Measurements from ENCODE around the gene GPR35.

The GPR35 gene

DNA sequence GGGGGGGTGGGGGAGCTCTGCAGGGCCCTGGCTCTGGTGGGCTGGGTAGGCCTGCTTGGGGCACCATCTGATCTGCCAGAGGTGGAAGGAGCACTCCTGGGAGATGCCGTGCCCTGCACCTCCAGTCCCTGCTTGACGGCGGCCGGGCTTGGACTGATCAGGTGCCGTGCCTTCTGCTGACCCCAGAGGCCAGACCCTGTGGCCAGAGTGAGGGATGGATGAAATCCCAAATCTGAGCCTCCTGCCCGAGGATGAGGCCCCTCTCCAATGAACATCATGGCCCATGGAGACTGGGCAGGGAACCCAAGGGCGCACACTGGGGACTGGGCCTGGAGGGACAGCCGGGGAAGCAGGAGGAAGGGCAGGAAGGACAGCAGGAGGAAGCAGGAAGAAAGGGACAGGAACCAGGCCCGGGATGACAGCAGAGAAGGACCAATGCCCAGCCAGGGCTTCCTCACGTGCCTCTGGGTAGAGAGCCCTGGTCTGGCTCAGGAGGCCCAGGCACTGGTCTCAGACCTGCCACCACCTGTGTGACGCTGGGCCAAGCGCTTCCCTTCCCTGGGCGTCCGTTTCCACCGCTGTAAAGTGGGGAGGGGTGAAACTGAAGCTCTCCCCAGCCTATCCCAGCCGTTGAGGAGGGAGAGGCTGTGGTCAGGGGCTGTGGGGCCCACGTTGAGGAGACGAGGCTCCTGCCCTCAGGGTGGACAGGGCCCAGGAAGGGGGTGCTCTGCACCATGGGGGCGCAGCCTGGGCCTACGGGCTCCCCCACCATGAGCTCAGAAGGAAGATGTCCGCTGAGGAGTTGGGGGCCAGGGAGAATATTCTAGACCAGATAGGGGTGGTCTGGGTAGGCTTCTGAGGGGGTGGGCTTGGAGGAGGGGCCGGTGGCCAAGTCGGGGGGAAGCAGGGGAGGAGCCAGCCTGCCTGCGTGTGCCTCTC, 1.0 kb upstream of the GPR35 start:
- DNase-seq, result no peak

DNA sequence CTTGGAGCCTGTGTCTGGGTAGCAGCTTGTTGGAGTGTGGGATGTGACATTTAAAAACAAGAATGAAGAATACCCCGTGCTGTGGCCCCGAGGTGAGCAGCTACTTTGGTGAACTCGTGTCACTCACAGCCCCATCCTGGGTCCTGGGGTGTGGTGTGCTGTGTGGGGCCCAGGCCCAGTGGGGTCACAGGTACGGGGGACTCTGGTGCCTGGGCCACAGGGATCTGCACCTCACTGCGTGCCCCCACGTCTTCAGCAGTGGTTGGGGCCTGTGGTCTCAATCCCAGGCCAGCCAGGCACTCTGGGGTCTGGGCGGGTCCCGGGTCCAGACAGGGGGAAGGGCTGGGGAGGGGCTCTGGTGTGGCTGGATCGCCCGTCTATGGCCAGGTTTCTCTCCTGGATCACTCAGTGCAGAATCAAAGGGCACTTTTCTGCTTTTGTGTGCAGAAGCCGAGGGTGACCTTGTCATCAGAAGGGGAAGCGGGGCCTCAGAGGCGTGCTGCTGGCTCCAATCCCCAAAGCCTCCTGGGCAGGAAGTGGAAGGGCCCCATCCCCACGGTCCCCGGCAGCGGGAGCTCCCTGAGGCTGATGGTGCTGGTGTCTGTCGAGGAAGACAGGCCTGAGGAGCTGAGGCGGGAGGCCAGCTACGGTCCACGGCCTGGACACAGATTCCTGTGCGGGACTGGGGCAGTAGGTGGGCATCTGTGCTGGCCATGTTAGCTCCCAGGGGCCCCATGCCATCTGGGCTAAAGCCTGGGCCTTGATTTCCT, 1.4 kb downstream of the GPR35 start:
- DNase-seq, result no peak

DNA sequence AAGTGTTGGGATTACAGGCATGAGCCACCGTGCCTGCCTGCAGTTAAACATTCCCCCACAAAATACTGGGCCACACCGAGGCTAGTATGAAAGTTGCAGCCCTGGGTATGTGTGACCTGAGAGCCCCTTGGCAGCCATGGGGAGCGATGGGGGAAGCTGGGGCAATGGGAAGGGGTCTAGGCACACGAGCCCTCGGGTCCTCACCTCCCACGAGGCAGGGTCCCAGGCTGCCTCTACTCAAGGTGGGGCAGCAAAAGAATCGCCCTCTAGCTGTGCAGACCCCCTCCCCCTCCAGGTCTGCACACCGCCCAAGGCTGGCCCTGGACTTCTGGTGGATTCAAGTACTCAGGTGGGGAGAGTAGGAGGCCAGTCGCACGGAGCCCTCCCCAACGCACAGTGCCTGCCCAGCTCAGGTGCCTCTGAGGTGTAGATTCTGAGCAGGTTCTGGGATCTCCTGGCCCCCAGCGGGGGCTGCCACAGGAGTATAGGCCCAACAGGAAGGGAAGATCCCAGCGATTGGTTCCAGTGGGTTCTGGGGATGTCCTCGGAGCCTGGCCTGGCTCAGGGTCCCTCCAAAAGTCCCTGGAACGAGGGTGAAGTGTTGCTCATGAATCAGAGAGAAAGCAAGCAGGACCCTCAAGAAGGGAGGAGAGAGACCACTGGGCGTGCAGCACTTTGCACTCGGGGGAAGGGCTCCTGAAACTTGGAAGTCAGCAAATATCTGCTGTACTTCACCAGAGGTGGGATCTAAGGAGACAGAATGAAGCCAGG, 2.6 kb downstream of the GPR35 start:
- no peak for DNase-seq

DNA sequence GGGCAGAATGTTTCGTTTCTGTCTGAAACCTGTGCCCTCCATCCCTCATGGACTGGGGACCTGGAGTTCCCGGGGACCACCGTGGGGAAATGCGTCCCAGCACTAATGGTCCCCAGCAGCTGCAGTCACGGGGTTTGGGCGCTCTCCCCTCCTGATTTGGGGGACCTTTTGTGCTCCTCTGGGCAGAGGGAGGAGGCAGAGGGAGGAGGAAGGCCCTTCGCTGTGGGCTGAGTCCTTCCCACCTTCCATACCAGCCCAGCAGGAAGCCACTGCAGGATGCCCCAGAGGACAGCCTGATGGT, 3.2 kb downstream of the GPR35 start:
- DNase-seq, result no peak

DNA sequence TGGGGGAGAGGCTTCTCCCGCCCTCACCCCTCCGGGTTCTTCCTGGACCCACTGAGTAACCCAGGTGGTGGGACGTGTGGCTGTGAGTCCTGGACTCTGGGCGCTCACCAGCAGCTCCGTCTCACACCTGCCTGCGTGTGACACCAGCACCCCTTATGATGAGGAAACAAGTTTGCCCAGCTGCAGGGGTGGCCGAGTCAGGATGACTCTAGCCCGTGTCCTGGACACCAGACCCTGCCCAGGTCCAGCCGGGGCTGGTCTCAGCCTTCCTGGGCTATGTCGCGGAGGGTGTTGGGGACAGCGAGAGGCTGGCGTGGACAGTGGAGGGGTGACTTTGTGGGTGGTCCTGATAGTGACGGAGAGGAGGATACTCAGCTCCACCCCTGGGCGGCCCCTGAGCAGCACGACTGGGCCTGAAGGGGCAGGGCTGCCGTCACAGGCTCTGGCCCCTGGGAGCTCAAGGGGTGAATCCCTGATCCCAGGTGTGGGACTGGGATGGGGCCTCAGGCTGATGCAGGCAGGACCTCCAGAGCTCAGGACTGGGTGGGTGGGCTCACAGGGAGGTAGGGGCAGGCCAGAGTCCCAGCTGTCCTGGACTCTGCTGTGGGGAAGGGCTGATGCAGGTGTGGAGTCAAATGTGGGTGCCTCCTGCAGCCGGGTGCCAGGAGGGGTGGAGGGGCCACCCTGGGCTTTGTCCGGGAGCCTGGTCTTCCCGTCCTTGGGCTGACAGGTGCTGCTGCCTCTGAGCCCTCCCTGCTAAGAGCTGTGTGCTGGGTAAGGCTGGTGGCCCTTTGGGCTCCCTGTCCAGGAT, 3.7 kb downstream of the GPR35 start:
- no peak for DNase-seq

DNA sequence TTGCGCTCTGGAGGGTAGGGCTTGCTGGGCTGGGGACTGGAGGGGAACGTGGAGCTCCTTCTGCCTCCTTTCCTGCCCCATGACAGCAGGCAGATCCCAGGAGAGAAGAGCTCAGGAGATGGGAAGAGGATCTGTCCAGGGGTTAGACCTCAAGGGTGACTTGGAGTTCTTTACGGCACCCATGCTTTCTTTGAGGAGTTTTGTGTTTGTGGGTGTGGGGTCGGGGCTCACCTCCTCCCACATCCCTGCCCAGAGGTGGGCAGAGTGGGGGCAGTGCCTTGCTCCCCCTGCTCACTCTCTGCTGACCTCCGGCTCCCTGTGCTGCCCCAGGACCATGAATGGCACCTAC, 4.3 kb downstream of the GPR35 start:
- no peak for DNase-seq

DNA sequence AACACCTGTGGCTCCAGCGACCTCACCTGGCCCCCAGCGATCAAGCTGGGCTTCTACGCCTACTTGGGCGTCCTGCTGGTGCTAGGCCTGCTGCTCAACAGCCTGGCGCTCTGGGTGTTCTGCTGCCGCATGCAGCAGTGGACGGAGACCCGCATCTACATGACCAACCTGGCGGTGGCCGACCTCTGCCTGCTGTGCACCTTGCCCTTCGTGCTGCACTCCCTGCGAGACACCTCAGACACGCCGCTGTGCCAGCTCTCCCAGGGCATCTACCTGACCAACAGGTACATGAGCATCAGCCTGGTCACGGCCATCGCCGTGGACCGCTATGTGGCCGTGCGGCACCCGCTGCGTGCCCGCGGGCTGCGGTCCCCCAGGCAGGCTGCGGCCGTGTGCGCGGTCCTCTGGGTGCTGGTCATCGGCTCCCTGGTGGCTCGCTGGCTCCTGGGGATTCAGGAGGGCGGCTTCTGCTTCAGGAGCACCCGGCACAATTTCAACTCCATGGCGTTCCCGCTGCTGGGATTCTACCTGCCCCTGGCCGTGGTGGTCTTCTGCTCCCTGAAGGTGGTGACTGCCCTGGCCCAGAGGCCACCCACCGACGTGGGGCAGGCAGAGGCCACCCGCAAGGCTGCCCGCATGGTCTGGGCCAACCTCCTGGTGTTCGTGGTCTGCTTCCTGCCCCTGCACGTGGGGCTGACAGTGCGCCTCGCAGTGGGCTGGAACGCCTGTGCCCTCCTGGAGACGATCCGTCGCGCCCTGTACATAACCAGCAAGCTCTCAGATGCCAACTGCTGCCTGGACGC, 4.9 kb downstream of the GPR35 start:
- DNase-seq, result no peak

DNA sequence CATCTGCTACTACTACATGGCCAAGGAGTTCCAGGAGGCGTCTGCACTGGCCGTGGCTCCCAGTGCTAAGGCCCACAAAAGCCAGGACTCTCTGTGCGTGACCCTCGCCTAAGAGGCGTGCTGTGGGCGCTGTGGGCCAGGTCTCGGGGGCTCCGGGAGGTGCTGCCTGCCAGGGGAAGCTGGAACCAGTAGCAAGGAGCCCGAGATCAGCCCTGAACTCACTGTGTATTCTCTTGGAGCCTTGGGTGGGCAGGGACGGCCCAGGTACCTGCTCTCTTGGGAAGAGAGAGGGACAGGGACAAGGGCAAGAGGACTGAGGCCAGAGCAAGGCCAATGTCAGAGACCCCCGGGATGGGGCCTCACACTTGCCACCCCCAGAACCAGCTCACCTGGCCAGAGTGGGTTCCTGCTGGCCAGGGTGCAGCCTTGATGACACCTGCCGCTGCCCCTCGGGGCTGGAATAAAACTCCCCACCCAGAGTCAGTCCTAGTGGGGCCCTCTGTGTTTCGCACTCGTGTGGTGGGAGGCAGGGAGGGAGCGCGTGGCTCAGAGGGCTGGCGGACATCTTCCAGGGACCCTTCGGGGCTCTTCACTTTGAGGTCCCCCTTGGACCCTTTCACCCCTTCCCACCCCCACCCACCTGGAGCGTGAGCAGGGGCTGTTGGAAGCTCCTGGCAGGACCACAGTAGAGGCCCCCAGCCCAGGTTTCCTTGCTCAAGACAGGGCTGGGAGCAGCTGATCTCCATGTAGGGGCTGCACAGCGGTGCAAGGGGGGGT, 5.7 kb downstream of the GPR35 start:
- no peak for DNase-seq

DNA sequence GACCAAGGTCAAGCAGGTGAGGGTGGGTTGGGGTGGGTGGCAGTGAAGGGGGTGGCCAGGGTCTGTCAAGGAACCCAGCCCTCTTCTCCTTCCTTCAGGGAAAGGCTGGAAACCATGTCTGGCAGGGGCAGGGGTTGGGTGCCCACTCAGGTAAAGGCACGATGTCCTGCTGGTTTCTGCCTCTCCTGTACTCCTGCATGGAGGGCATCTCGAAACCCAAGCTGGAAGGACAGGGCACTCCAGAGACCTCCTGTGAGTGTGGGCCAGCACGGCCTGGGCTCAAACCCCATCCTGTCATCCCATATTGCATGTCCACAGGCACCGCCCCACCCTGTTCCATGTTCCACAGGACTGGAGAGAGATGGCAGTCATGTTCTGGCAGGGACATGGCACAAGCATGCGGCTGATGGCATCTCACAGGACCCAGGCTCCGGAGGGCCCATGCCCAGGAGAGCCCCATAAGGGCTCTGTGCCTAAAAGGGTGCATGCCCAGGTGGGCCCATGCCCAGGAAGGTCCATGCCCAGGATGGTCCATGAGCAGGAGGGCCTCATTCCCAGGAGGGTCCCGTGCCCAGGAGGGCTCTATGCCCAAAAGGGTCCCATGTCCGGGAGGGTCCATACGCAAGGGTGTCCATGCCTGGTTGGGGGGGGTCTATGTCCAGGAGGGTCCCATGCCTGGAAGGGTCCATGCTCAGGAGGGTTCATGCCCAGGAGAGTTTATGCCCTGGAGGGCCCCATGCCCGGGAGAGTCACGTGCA, 6.4 kb downstream of the GPR35 start:
- no peak for DNase-seq

DNA sequence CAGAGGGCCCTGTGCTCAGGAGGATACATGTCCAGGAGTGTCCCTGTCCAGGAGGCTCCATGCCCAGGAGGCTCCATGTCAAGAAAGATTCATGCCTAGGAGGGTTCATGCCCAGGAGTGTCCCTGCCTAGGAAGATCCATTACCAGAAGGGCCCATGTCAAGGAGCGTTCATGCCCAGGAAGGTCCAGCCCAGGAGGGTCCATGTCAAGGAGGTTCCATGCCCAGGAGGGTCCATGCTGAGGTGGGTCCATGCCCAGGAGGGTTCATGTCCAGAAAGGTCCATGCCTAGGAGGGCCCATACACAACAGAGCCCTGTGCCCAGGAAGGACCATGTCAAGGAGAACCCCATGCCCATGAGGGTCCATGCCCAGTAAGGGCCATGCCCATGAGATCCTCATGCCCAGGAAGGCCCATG, 7.0 kb downstream of the GPR35 start:
- no peak for DNase-seq

DNA sequence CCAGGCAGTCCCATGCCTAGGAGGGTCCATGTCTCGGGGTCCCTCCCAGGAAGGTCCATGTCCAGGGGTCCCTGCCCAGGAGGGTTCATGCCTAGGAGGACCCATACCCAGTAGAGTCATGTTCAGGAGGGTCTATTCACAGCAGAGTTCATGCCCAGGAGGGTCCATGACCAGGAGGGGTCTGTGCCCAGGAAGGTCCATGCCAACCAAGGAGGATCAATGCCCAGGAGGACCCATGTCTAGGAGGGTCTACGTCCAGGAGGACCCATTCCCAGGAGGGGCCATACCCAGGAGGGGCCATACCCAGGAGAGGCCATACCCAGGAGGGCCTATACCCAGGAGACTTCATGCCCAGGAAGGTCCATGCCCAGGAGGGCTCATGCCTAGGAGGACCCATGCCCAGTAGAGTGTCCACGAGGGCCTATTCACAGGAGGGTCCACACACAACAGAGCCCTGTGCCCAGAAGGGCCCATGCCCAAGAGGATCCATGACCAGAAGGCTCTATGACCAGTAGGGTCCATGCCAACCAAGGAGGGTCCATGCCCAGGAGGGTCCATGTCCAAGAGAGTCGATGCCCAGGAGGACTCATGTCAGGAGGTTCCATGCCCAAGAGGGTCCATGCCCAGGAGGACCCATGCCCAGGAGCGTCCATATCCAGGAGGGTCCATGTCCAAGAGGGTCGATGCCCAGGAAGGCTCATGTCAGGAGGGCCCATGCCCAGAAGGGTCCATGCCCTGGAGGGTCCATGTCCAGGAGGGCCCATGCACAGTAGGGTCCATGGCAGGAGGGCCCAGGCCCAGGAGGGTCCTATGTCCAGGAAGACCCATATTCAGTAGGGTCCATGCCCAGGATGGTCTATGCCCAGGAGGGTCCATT, 10.1 kb downstream of the GPR35 start:
- no peak for DNase-seq

DNA sequence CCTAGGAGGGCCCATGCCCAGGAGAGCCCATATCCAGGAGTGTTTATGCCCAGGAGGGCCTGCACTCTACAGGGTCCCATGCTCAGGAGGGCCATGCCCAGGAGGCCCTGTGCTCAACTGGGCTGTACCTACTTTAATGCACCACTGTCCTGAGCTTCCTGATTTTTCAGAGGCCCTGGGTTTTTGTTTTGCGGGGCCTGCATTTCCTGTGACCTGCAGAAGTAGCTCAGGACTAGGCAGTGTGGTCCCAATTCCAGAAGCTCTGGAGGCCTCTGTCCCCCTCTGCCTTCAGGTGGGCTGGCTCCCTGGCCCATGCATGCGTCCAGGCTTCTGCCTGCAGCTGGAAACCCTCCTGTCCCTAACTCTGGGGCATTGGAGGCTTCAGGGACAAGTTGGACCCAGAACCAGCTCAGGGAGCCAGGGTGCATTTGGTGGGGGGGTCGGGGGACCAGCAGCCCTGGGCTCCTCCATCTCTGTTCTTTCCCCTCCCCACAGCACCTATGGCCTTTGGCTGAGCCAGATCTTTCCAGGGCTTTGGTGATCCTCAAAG, 10.8 kb downstream of the GPR35 start:
- DNase-seq, result no peak

DNA sequence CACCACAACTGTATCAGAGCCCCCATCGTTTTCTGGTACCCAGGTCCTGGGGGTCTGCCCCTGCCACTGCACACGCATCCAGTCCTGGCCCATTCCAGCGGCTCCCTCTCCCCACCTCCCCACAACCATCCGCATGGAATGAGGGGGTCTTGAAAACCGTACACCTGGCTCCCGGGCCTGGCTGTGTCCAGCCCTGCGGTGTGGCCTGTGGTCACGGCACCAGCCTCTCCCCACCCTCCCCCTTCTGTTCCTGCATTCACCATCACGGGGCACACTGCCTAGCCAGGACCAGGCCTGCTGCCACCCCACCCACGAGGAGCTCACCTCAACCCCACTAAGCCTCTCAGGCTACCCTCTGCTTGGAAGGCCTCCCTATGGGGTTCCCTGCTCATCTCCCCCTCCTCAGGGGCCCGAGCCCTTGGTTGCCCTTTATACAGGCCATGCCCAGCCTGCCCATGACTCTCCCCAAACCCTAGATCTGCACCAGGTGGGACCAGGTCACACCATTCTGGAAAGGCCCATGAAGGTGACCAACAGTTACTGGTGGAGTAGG, 11.4 kb downstream of the GPR35 start:
- DNase-seq, result no peak

DNA sequence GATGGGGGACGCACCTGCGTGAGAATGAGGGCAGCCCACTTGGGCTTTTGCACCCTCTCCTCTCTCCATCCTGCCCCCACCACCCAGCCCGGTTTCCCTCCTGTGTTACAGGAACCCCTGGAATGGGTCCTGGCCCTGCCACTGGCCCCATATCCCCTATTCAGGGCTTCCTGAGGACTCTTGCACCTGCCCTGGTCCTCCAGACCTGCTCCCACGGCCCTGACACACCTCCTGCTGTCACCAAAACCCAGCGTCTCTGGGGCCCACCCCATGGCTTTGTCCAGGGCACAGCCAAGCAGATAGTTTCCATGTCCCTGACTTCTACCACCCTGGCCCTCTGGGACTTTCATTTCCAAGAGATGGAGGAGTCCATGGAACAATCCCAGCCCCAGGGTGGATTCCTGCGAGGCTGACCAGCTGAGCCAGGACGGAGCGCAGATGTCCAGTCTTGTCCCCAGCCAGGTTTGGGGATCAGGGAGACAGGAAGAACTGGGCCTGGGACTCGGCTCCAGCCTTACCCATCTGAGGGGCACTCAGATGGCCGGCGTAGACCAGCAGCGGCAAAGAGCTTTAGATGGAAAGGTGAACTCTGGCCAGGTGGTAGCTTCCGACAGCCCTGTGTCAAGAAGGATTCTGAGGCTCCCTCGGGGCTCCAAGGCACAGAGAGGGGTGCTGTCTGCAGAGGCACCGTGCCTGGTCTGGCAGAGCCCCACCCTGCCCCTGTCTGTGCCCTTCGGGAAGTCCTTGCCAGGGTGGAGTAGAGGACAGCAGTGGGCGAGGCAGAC, 12.0 kb downstream of the GPR35 start:
- DNase-seq, result no peak

DNA sequence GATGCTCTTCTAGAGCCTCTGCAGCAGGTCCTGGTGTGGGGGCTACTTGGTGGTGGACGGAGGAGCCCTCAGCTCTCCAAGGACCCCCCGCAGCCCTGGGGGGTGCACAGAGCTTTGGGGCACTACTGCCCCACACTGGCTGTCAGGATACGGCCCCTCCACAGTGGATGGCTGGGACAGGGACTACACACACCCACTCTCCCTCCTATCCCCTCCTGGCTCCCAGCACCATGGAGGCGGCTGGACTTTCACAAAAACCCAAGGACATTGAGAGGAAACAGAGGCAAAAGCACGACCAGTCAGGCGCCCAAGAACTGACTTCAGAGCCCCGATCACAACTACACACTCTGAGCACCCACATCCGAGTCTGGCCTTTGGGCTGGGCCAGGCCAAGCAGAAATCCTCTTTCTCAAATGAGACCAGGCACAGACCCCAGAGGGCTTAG, 12.6 kb downstream of the GPR35 start:
- no peak for DNase-seq

DNA sequence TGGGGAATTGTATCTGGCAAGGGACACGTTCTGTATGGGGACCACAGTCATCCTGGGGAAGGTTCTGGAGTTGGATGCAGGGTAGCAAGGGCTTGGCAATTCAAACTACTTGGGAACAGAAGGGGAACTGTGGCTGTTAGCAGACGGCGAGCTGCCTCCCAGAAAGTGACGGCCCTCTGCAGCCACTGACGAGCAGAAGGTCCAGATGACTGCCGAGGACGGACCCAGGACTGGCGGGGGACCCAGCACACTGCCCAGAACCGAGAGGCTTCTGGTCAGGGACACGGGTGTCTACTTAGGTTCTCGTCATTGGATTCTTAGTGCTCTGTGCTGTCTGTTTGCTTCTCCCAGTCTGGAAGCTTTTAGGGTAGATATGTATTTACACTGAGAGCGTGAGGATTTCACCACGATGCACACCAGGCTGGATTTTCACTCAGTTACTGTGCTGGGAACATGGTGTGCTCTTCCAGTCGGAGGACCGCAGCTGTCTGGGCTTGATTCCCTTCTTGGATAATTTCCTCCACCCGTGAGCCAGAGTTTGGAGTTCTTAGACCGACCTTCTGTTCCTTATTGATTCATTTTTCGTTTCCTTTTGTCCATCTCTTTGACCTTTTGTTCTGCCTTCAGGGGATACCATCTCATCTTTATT, 13.4 kb downstream of the GPR35 start:
- no peak for DNase-seq

DNA sequence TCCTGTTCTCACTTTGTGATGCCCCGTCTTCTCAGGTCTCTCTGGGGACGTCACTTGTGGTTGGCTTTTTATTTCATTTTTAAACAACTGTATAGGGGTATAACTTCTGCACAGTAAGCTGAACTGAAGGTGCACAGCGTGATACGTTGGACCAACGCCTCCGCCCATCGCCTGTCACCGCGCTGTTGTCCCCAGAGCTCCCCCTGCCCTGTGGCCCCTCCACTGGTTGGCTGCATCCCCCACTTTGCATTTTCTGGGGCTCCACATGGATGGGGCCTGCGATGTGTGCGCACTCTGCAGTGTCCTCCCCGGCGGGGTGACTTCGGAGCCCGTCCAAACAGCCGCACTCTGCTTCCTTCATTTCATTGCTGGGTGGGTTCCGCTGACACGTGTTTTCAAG, 14.3 kb downstream of the GPR35 start:
- no peak for DNase-seq
